Measurements from ENCODE around the gene ATG2B.

DNA sequence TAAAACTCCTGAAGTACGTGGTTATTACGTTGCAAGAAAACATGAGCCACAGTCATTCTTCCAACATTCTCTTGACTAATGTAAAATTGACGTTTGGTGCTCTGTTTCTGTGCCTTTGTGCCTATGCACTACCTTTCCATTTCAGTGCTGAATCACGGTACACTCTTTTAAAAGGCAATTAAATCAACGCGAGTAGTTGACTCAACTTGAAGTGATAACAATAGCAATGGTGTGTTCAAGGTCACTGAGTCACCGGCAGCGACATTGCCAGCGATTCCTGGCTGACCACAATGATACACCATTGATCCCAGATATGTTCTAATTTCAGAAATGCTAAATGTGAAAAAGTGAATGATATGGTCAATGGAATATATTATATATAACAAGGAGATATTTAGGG lies 46.6 kb upstream of the ATG2B start:
- TF ChIP-seq, protein P1, sequence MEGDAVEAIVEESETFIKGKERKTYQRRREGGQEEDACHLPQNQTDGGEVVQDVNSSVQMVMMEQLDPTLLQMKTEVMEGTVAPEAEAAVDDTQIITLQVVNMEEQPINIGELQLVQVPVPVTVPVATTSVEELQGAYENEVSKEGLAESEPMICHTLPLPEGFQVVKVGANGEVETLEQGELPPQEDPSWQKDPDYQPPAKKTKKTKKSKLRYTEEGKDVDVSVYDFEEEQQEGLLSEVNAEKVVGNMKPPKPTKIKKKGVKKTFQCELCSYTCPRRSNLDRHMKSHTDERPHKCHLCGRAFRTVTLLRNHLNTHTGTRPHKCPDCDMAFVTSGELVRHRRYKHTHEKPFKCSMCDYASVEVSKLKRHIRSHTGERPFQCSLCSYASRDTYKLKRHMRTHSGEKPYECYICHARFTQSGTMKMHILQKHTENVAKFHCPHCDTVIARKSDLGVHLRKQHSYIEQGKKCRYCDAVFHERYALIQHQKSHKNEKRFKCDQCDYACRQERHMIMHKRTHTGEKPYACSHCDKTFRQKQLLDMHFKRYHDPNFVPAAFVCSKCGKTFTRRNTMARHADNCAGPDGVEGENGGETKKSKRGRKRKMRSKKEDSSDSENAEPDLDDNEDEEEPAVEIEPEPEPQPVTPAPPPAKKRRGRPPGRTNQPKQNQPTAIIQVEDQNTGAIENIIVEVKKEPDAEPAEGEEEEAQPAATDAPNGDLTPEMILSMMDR (conservative IDR thresholded peaks at IDR 0.05; ENCODE audit: low read length): no peak
- no peak for TF ChIP-seq EZH2phosphoT487 (IDR thresholded peaks at IDR 0.05; ENCODE audit: borderline replicate concordance)

Measured in Loucy (cell line).